ENCODE measurements around the gene RAPGEF5. TPM values are rescaled to one million over a fixed set of nuclear protein-coding genes. Genes with fewer than 3 reads are reported as not detected.

The RAPGEF5 gene
- total and polyA plus RNA-seq, 2 donors (not counting 3 experiments of a cell fraction or from before 2014, with no cell fraction given), result 10.0 to 43.2 TPM

DNA sequence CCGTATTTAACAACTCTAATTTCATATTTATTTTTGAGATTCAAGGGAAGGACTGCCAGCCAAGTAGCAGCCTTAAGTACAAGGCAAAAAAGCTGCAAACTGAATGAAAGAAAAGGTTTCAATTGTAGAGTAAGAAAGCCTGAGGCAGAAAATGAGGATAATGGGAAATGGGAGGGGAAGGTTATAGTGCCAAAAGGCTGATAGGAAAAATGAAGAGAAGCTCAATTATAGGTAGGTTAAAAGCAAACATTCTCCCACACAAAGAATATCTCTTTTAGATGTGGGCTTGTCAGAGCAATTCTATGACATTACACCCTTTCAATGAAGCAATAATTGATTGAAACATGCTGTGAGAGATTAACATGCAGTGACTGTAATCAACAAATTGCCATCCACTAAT, 175.3 kb downstream of the RAPGEF5 start:
- no TSS peak for BruUV-seq (replicated peaks)
- intact Hi-C loops (cut with micrococcal nuclease), result no loop called here

More for the DNA sequence above, 175.3 kb downstream of the RAPGEF5 start:
- ChIA-PET POLR2A (no interaction called here), CTCF (interaction anchor here (2.8 kb wide), 1 partner anchor 11 kb away, joined by 12 read pairs; no protein-coding TSS in a partner anchor)
- no peak overlapping the region for H2AFZ ChIP-seq (ENCODE audit: low read depth, low read length)
- dilution Hi-C loops (cut with MboI; ENCODE audit: extremely low pct_ligation_motif_present, low sequenced_read_pairs), result no loop called here
- TF ChIP-seq EZH2 (IDR thresholded peaks at IDR 0.05; ENCODE audit: borderline replicate concordance, low read depth, low read length, severe bottlenecking) (no peak), POLR2A (IDR thresholded peaks at IDR 0.05; ENCODE audit: low read depth, low read length) (no peak), JUN (IDR thresholded peaks at IDR 0.05; ENCODE audit: borderline replicate concordance, insufficient read depth, insufficient read length, low read depth) (no peak), POLR2AphosphoS5 (IDR thresholded peaks at IDR 0.05; ENCODE audit: insufficient read depth, low read depth, low read length) (no peak), FOS (IDR thresholded peaks at IDR 0.05; ENCODE audit: borderline replicate concordance, insufficient read depth, low read length) (no peak), MYC (IDR thresholded peaks at IDR 0.05; ENCODE audit: low read depth, low read length) (no peak), GATA2 (IDR thresholded peaks at IDR 0.05; ENCODE audit: insufficient read depth, insufficient read length, low read depth, low read length) (no peak)
- TF ChIP-seq, protein P1, sequence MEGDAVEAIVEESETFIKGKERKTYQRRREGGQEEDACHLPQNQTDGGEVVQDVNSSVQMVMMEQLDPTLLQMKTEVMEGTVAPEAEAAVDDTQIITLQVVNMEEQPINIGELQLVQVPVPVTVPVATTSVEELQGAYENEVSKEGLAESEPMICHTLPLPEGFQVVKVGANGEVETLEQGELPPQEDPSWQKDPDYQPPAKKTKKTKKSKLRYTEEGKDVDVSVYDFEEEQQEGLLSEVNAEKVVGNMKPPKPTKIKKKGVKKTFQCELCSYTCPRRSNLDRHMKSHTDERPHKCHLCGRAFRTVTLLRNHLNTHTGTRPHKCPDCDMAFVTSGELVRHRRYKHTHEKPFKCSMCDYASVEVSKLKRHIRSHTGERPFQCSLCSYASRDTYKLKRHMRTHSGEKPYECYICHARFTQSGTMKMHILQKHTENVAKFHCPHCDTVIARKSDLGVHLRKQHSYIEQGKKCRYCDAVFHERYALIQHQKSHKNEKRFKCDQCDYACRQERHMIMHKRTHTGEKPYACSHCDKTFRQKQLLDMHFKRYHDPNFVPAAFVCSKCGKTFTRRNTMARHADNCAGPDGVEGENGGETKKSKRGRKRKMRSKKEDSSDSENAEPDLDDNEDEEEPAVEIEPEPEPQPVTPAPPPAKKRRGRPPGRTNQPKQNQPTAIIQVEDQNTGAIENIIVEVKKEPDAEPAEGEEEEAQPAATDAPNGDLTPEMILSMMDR (IDR thresholded peaks at IDR 0.05; ENCODE audit: extremely low read depth in 1 of 2, insufficient read depth in 1 of 2, low read depth in 1 of 2, low read length in 2 of 2), result no peak
- TF ChIP-seq, protein P2, sequence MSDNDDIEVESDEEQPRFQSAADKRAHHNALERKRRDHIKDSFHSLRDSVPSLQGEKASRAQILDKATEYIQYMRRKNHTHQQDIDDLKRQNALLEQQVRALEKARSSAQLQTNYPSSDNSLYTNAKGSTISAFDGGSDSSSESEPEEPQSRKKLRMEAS (IDR thresholded peaks at IDR 0.05; ENCODE audit: insufficient read depth, insufficient read length), result no peak
- no peaks in the 10 kb centered on the region for H3K79me2 ChIP-seq (ENCODE audit: control insufficient read depth, insufficient read depth, low read length)
- H3K9ac ChIP-seq (replicated peaks; ENCODE audit: extremely low read depth, insufficient read depth, low read length), result no peak overlapping the region
- H3K9me1 ChIP-seq (replicated peaks; ENCODE audit: control insufficient read depth, extremely low read depth, insufficient read depth, low read length), result no peaks in the 10 kb centered on the region
- H3K4me2 ChIP-seq (ENCODE audit: insufficient read depth, low read length), result no peak overlapping the region
- H4K20me1 ChIP-seq (replicated peaks; ENCODE audit: control insufficient read depth, extremely low read depth, insufficient read depth, low read length), result no peaks in the 10 kb centered on the region
- no peaks in the 10 kb centered on the region for H3K27me3 ChIP-seq (ENCODE audit: control insufficient read depth in 2 of 2, insufficient read depth in 2 of 2, low read length in 2 of 2)
- DNase-seq (ENCODE audit: low read depth, low spot score) (no peak), FAIRE-seq (no peak)
- H3K4me3 ChIP-seq (replicated peaks in 1 of 3; ENCODE audit: insufficient read depth in 1 of 3, low read depth in 1 of 3, low read length in 3 of 3), result no peak overlapping the region
- no peaks in the 10 kb centered on the region for H3K4me1 ChIP-seq (ENCODE audit: control insufficient read depth, extremely low read depth, insufficient read depth, low read length)
- no peak overlapping the region for H3K27ac ChIP-seq (ENCODE audit: insufficient read depth, low read depth, low read length)
- peaks cover 0 to 1% of the 10 kb centered on the region in 2 experiments for H3K36me3 ChIP-seq (ENCODE audit: control insufficient read depth in 2 of 2, extremely low read depth in 1 of 2, insufficient read depth in 2 of 2, low read length in 2 of 2)
- H3K9me3 ChIP-seq (replicated peaks; ENCODE audit: control insufficient read depth, insufficient read depth, low read length), result no peaks in the 10 kb centered on the region

Data from endothelial cell of umbilical vein (primary cell).